Spinal cord (tissue), 10 donors: ENCODE measurements around the gene GTF2F1. TPM values are rescaled to one million over a fixed set of nuclear protein-coding genes. Genes with fewer than 3 reads are reported as not detected.

Source experiments
- DNase-seq, 6 donors: peaks; one replicate each; pipeline versions ENCODE4 v3.0.0 to v3.0.0-alpha.2; 2013 to 2015; ENCODE audit warnings: low spot score in 6 of 6, low read depth in 4 of 6
- H3K27ac ChIP-seq: one replicate; pipeline ENCODE4 v1.5.1; 2013; ENCODE audit warnings: low read depth, low read length, control low read depth
- H3K27me3 ChIP-seq: one replicate; pipeline ENCODE4 v1.6.1; 2013; ENCODE audit warnings: low read length; ENCODE audit not compliant: control insufficient read depth, insufficient read depth
- H3K36me3 ChIP-seq: one replicate; pipeline ENCODE4 v1.6.1; 2013; ENCODE audit warnings: low read length; ENCODE audit not compliant: control insufficient read depth, insufficient read depth
- H3K4me1 ChIP-seq: one replicate; pipeline ENCODE4 v1.6.1; 2013; ENCODE audit warnings: low read length; ENCODE audit not compliant: control insufficient read depth, insufficient read depth
- H3K4me3 ChIP-seq: one replicate; pipeline ENCODE4 v1.5.1; 2013; ENCODE audit warnings: low read depth, low read length, control low read depth
- H3K9me3 ChIP-seq: one replicate; pipeline ENCODE4 v1.6.1; 2013; ENCODE audit warnings: low read length; ENCODE audit not compliant: control insufficient read depth, insufficient read depth
- WGBS: methylation state at CpG from one replicate; pipeline ENCODE4 v1.1.5; 2013; ENCODE audit warnings: missing lambda C conversion rate; ENCODE audit not compliant: insufficient coverage; 5-methylcytosine and 5-hydroxymethylcytosine counted together
- polyA plus RNA-seq, 2 donors: library from polyadenylated mRNA; unstranded; fragments of 120-200 nt; gene quantifications; one replicate each; pipeline ENCODE4 v1.2.1, GENCODE V29; 2013; ENCODE audit not compliant: insufficient read length in 2 of 2
- small RNA-seq: library from RNA; depleted of rRNA; stranded (forward); fragments of <200 nt; gene quantifications from one replicate; pipeline ENCODE3, GENCODE V24; 2014; ENCODE audit warnings: low replicate concordance
- total RNA-seq, 2 donors: library from RNA; depleted of rRNA in 1 of 2; stranded (reverse); fragments of 120-200 nt in 1 of 2; fragments of >200 nt in 1 of 2; gene quantifications; one replicate each; pipeline versions ENCODE4 v1.2.3 to v1.2.4, GENCODE V29; 2013 to 2014
- donor health status: healthy.

Gene GTF2F1
- total and polyA plus RNA-seq, 4 donors, result 26.2 to 97.3 (median 65.9) TPM

- DNase-seq, result no peak
- Histone ChIP-seq H3K9me3 (no peaks in the 10 kb centered on the region), H3K4me3 (no peak overlapping the region), H3K27me3 (no peaks in the 10 kb centered on the region), H3K27ac (no peak overlapping the region), H3K4me1 (peaks cover 5% of the 10 kb centered on the region), H3K36me3 (no peaks in the 10 kb centered on the region)
- 100% methylated on average over 1 of the region's 1 CpG for WGBS
Measured at GRCh38 chr19:6343462-6343861, 49.5 kb downstream of the GTF2F1 start.

GRCh38 chr19:6340493-6341201, 52.3 kb downstream of the GTF2F1 start:
- no peaks in the 10 kb centered on the region for H3K9me3 ChIP-seq
- 64% methylated on average over 9 of the region's 14 CpGs for WGBS
- DNase-seq, result peak in 2 of 6 donors; percentile 20 to 46
- no peak overlapping the region for H3K27ac ChIP-seq
- no peak overlapping the region for H3K4me3 ChIP-seq
- H3K4me1 ChIP-seq, result peaks cover 5% of the 10 kb centered on the region
- H3K27me3 ChIP-seq, result no peaks in the 10 kb centered on the region
- no peaks in the 10 kb centered on the region for H3K36me3 ChIP-seq

- Histone ChIP-seq H3K9me3 (no peaks in the 10 kb centered on the region), H3K27me3 (no peaks in the 10 kb centered on the region), H3K4me1 (no peaks in the 10 kb centered on the region), H3K4me3 (no peak overlapping the region), H3K36me3 (no peaks in the 10 kb centered on the region), H3K27ac (no peak overlapping the region)
- DNase-seq, result no peak
- WGBS, result 78% methylated on average over 4 of the region's 6 CpGs
Measured at GRCh38 chr19:6334490-6335285, 58.3 kb downstream of the GTF2F1 start.

- Histone ChIP-seq H3K4me1 (no peaks in the 10 kb centered on the region), H3K4me3 (no peak within 1 kb of the TSS), H3K9me3 (no peaks in the 10 kb centered on the region), H3K27me3 (no peaks in the 10 kb centered on the region), H3K27ac (no peak within 1 kb of the TSS), H3K36me3 (no peaks in the 10 kb centered on the region)
- no peak for DNase-seq
- 79% methylated on average over 15 of the region's 17 CpGs for WGBS
Measured at GRCh38 chr19:6333439-6333838, 59.5 kb downstream of the GTF2F1 start, which contains the start of gene ACER1. TSS of gene ACER1 (minus strand) at chr19:6333612. CDS start at chr19:6333551, 61 bp downstream.

Small RNA genes lying within 50 kb of the gene (small RNA-seq; reads per million reads assigned to genes)
- gene MIR6790 (not detected), gene MIR6885 (not detected)

Other genes with a start within 250 kb of the GTF2F1 start
- gene MLLT1, start 113.2 kb downstream of the GTF2F1 start, total RNA-seq, result 10 to 100 TPM; 11.5 to 32.4 TPM
- gene MLLT1, start 113.2 kb downstream of the GTF2F1 start, polyA plus RNA-seq, result 100 to 1,000 TPM; 129 to 132 TPM
- under 1 TPM in 1 of 2 donors, not detected in 1; 0.11 TPM for gene ACER1, start 59.6 kb downstream of the GTF2F1 start, total RNA-seq
- under 1 TPM in 1 of 2 donors, not detected in 1; 0.11 TPM for gene ACER1, start 59.6 kb downstream of the GTF2F1 start, polyA plus RNA-seq
- gene CLPP, start 31.6 kb downstream of the GTF2F1 start, total RNA-seq, result 10 to 100 TPM; 20.1 to 65.7 TPM
- gene CLPP, start 31.6 kb downstream of the GTF2F1 start, polyA plus RNA-seq, result 10 to 100 TPM; 87.2 to 88.3 TPM
- 10 to 100 TPM; 25.8 to 72.7 TPM for gene ALKBH7, start 20.4 kb downstream of the GTF2F1 start, total RNA-seq
- gene ALKBH7, start 20.4 kb downstream of the GTF2F1 start, polyA plus RNA-seq, result 10 to 100 TPM; 83.8 to 85.6 TPM
- 1 to 10 TPM; 1.1 to 2.6 TPM for gene PSPN, start 17.2 kb downstream of the GTF2F1 start, total RNA-seq
- 1 to 10 TPM; 3.1 to 3.7 TPM for gene PSPN, start 17.2 kb downstream of the GTF2F1 start, polyA plus RNA-seq
- gene KHSRP, start 31.6 kb upstream of the GTF2F1 start, total RNA-seq, result 10 to 100 TPM; 68.3 to 95.4 TPM
- gene KHSRP, start 31.6 kb upstream of the GTF2F1 start, polyA plus RNA-seq, result 100 to 1,000 TPM; 300 to 317 TPM
- gene SLC25A41, start 40.6 kb upstream of the GTF2F1 start, total RNA-seq, result under 1 TPM; 0.83 to 0.99 TPM
- 1 to 10 TPM; 5.5 to 5.6 TPM for gene SLC25A41, start 40.6 kb upstream of the GTF2F1 start, polyA plus RNA-seq
- 10 to 100 TPM; 57.9 to 61.1 TPM for gene SLC25A23, start 66.6 kb upstream of the GTF2F1 start, total RNA-seq
- gene SLC25A23, start 66.6 kb upstream of the GTF2F1 start, polyA plus RNA-seq, result 100 to 1,000 TPM; 155 to 220 TPM
- under 1 TPM; 0.20 to 0.44 TPM for gene CRB3, start 71.1 kb upstream of the GTF2F1 start, total RNA-seq
- gene CRB3, start 71.1 kb upstream of the GTF2F1 start, polyA plus RNA-seq, result 1 to 10 TPM in 1 of 2 donors, under 1 TPM in 1; 0.62 to 1.2 TPM
- under 1 TPM; 0.28 to 0.59 TPM for gene DENND1C, start 88.6 kb upstream of the GTF2F1 start, total RNA-seq
- 1 to 10 TPM; 2.2 to 2.4 TPM for gene DENND1C, start 88.6 kb upstream of the GTF2F1 start, polyA plus RNA-seq
- 100 to 1,000 TPM in 1 of 2 donors, 10 to 100 TPM in 1; 42.2 to 121 TPM for gene TUBB4A, start 109.1 kb upstream of the GTF2F1 start, total RNA-seq
- 100 to 1,000 TPM; 565 to 644 TPM for gene TUBB4A, start 109.1 kb upstream of the GTF2F1 start, polyA plus RNA-seq
- gene TNFSF9, start 137.9 kb upstream of the GTF2F1 start, total RNA-seq, result 1 to 10 TPM; 1.5 to 4.0 TPM
- 1 to 10 TPM; 5.6 to 6.8 TPM for gene TNFSF9, start 137.9 kb upstream of the GTF2F1 start, polyA plus RNA-seq
- gene CD70, start 198.0 kb upstream of the GTF2F1 start, total RNA-seq, result not detected
- not detected for gene CD70, start 198.0 kb upstream of the GTF2F1 start, polyA plus RNA-seq